WI38 (cell line): ENCODE data around the gene MRPL16.

Source experiments
- H3K4me3 ChIP-seq: 2 replicates; pipeline ENCODE4 v1.5.1; 2011; ENCODE audit warnings: low read depth, mild to moderate bottlenecking, control low read depth, low read length
- CTCF ChIP-seq: IDR thresholded peaks from 2 replicates; pipeline ENCODE4 v1.5.1; 2012; ENCODE audit warnings: low read depth, mild to moderate bottlenecking, control low read depth, low read length

MRPL16 gene

GRCh38 chr11:59779487-59779886 is 31.1 kb downstream of the MRPL16 start:
- no peak for TF ChIP-seq CTCF
- H3K4me3 ChIP-seq, result no peak overlapping the region

- H3K4me3 ChIP-seq, result no peak overlapping the region
- TF ChIP-seq CTCF, result no peak
These were observed 32.5 kb downstream of the MRPL16 start for GRCh38 chr11:59778122-59778521.

GRCh38 chr11:59777104-59777503 is 33.5 kb downstream of the MRPL16 start:
- TF ChIP-seq CTCF, result no peak
- no peak overlapping the region for H3K4me3 ChIP-seq

GRCh38 chr11:59776210-59777066 is 34.1 kb downstream of the MRPL16 start:
- no peak for TF ChIP-seq CTCF
- H3K4me3 ChIP-seq, result no peak overlapping the region

GRCh38 chr11:59773083-59773440 is 37.5 kb downstream of the MRPL16 start:
- H3K4me3 ChIP-seq, result no peak overlapping the region
- TF ChIP-seq CTCF, result no peak

- TF ChIP-seq CTCF, result no peak
- H3K4me3 ChIP-seq, result no peak overlapping the region
These were observed 39.0 kb downstream of the MRPL16 start for GRCh38 chr11:59771605-59772004.

- no peak overlapping the region for H3K4me3 ChIP-seq
- TF ChIP-seq CTCF, result no peak
These were observed 39.7 kb downstream of the MRPL16 start for GRCh38 chr11:59770869-59771268.
